Erythroblast (primary cell): ENCODE data around the gene UBXN7.
"Not testable (repeated sequence)": the region's sequence is repeated elsewhere in the genome, so short reads cannot be mapped to it uniquely, and the experiment has no call there.

Experiments
- DNase-seq, 2 experiments: peaks; one replicate each; lab custom pipeline; 2025; lab: John Stamatoyannopoulos, UW
- GATA1 ChIP-seq: IDR thresholded peaks from 2 replicates; pipeline ENCODE4 v1.6.1; 2011; ENCODE audit warnings: low read depth, mild to moderate bottlenecking, control low read depth, low read length, moderate library complexity
- POLR2A ChIP-seq: IDR thresholded peaks from 2 replicates; pipeline ENCODE4 v1.6.1; 2011; ENCODE audit warnings: mild to moderate bottlenecking, low read length

The UBXN7 gene

DNA sequence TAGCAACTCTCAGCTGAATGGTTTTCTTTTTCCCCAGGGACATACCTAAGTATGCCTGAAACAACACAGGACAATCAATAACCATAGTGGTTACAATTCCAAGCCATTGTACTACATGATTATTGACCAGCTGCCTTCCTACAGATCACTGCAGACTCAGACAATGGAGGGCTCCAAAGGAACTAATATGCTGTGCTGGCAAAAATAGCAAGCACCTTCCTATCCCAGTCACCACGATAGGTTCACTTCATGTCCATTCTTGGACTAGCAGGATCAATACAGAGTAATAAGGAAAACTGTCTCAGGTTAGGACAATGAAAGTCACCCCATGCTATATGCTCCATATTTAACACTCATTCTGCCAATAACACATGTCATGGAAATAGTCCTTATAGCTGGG lies 76.6 kb downstream of the UBXN7 start:
- no peak for DNase-seq
- TF ChIP-seq GATA1: no peak
- TF ChIP-seq POLR2A: no peak

DNA sequence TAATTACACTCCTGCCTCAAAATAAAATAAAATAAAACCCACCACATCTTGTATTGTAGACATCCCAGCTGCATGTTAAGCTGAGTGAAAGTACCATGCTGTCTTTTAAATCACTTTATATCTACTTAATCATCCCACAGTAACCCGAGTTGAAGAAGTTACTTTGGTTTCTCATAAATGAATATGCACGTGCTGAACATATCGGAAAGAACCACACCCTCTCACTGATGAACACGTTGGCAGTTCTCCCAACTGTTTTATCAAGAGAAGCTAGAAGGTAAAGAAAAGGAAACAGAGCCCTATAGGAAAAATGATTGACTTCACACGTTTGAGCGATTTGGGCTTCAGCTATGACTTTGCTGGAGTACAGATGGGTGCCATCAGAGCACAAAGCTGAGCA lies 78.1 kb downstream of the UBXN7 start:
- TF ChIP-seq POLR2A (no peak), GATA1 (no peak)
- peak; percentile 49 to 55 for DNase-seq

DNA sequence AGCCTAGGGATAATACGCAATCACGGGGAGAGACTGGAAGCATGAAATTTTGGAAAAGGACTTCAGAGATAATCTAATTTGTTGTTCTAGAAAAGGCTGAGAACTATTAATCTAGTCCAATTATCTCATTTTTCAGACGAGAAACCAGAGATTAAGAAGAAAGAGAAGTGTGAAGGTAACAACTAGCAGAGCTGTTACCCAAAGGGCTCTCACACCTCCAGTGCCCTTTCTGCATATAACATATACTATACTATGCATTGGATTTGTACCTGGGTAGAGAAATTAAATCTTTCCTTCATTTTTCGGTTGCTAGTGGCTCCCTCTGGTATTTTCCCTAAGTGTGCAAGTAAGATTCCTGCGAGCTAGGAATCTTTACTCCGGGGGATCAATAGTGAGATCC lies 80.7 kb downstream of the UBXN7 start:
- TF ChIP-seq GATA1 (no peak), POLR2A (no peak)
- DNase-seq: no peak

DNA sequence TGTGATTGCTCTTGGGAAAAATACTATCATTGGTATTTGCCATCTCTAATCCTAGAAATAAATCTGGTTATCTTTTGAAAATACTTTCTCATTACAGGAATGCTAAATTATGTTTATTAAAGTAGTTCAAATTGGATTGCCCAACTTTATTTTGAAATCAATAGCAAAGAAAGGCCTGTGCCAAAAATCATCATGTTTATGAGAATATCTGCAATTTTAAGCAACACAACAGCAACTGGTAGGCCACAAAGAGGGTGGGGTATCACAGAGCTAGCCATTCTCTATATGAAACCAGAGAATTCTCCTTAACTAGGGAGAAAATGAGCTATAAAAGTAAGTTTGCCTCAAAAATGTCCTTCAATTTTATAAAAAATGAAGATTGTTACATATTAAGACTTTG lies 82.2 kb downstream of the UBXN7 start:
- DNase-seq: no peak
- no peak for TF ChIP-seq GATA1
- no peak for TF ChIP-seq POLR2A

DNA sequence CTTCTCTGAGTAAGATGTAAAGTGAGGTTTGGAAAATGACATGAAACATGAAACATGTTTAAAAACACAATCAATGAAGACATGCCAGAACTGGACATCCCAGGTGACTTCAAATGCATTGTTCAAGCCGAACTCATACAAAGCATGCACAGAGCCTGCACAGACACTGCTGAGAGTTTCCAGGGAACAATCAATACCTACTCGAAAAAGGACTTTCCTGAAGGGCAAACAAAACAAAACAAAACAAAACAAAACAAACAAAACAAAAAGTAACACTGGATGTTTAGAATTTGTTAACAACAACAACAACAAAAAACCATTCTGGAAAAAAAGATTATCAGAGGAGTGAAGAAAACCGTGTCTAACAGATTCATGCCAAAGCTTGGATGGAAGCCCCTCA lies 83.5 kb downstream of the UBXN7 start:
- TF ChIP-seq POLR2A: no peak
- TF ChIP-seq GATA1: no peak
- no peak for DNase-seq

DNA sequence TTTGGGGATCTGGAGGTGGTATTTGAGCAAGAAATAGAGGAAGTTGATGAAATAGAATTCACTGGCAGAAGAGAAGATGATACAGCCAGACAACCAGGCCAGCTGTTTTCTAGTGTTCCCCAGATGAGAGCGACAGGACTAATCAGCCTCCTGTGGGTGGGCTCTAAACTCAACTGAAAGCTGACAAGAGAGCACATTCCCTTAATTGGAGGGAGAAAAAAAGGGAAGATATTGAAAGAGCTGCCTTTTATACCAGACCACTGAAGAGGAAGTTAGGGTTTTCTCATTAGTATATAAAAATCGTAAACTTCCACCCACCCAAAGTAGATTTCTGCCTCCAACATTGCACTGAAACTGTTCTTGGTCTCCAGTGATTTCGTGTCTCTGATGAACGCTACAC lies 87.6 kb downstream of the UBXN7 start:
- TF ChIP-seq POLR2A: no peak
- TF ChIP-seq GATA1: no peak
- no peak for DNase-seq

DNA sequence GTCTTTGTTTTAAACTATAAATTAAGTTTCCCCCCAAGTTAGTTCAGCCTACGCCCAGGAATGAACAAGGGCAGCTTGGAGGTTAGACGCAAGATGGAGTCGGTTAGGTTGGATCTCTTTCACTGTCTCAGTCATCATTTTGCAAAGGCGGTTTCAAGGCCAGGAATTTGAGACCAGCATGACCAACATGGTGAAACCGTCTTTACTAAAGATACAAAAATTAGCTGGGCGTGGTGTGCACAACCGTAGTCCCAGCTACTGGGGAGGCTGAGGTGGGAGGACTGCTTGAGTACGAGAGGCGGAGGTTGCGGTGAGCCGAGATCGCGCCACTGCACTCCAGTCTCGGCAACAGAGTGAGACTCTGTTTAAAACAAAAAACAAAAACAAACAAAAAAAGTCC lies 88.3 kb downstream of the UBXN7 start:
- not testable (repeated sequence) for DNase-seq

DNA sequence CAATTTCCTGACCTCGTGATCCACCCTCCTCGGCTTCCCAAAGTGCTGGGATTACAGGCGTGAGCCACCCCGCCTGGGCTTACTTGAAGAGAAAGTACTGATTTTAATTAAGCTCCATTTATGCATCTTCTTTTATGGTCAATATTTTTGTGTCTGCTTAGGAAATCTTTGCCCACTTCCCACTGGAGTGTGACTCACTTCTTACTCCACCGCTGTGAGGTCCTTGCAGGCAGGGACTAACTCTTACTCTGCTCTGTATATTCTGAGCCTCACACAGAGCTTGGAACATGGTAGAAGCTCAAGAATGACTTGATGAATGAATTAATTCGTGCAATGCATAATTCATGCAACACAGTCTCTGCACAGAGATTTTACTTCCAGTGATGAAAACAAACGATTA lies 91.1 kb downstream of the UBXN7 start:
- no peak for TF ChIP-seq GATA1
- no peak for TF ChIP-seq POLR2A
- DNase-seq: no peak

DNA sequence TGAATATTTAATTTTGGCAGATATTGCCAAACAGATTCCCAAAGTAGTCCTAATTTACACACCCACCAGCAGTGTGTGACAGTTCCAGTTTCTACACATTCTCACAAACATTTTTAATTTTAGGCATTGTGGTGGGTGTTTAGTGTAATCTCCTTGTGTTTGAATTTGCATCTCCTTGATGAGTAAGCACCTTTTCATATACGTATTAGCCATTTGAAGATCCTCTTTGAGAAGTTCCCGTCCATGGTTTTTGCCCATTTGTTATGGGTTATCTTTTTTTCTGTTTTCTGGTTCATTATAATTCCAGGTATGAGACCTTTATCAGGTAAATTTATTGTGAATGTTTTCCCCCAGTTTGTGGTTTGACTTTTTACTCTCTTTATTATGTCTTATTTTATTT lies 91.8 kb downstream of the UBXN7 start:
- TF ChIP-seq POLR2A (no peak), GATA1 (no peak)
- DNase-seq: no peak

DNA sequence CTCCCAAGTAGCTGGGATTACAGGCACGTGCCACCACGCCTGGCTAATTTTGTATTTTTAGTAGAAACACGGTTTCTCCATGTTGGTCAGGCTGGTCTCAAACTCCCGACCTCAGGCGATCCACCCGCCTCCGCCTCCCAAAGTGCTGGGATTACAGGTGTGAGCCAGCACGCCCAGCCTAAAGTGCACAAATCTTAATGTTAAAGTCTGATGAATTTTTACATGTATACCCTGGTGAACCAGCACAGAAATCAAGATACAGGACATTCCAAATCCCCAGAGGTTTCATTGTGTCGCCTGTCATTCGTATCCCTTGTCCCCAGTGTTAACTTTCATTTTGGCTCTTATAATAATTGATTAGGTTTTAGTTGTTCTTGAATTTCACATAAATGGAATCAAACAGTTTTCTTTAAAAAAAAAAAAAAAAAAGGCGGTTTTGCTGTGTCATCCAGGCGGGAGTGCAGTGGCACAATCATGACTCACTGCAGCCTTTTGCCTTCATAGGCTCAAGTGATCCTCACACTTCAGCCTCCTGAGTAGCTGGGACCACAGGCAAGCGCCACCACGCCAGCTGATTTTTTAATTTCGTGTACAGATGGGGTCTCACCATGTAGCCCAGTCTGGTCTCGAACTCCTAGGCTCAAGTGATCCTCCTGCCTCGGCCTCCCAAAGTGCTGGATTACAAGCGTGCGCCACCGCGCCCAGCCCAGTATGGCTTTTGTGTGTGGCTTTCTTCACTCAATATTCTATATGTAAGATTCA lies 92.6 kb downstream of the UBXN7 start:
- TF ChIP-seq GATA1: no peak
- no peak for TF ChIP-seq POLR2A
- peak; percentile 49 to 73 for DNase-seq

DNA sequence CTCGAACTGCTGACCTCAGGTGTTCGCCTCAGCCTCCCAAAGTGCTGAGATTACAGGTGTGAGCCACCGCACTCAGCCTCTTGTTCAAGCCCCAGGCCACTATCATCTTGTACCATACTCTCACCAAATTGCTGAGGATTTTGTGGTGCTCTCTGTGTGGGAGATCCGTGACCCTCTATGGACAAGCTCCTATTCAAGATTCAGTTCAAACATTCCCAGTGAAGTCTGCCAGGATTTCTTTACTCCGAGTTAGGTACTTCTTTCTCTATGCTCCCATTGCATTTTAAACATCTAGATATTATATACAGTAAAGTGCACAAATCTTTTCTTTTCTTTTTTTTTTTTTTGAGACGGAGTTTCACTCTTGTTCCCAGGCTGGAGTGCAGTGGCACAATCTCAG lies 93.2 kb downstream of the UBXN7 start:
- TF ChIP-seq POLR2A (no peak), GATA1 (no peak)
- DNase-seq: no peak

DNA sequence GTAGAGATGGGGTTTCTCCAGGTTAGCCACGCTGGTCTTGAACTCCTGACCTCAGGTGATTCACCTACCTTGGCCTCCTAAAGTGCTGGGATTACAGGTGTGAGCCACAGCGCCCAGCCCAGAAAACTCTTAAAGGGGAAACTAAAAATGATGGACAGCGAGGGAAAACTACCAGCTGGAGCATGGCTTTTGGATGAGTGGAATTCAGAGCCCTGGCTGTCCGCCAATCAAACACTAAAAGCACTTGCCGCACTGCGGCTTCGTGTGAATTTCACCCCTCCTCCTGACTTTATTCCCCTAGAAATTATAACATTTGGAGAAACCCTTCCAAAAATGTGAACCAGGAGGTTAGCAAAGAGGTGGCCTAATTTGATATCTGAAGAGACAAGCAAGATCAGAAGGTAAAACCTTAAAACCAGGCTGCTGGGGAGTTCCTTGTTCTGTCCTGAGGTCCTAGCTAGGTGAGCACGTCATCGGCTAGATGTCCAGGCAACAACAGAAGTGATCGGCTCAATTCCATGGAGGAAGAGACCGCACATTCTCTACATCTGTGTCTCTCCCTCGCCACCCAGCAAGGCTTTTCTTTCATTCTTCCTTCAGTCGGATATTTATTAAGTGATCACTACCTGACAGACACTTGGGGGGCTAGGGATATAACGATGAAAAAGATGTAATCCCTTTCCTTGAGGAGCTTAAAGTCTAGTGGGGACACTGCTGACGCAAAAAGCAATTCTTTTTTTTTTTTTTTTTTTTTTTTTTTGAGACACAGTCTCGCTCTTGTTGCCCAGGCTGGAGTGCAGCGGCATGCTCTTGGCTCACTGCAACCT lies 95.7 kb downstream of the UBXN7 start:
- no peak for DNase-seq
- TF ChIP-seq POLR2A (no peak), GATA1 (no peak)

DNA sequence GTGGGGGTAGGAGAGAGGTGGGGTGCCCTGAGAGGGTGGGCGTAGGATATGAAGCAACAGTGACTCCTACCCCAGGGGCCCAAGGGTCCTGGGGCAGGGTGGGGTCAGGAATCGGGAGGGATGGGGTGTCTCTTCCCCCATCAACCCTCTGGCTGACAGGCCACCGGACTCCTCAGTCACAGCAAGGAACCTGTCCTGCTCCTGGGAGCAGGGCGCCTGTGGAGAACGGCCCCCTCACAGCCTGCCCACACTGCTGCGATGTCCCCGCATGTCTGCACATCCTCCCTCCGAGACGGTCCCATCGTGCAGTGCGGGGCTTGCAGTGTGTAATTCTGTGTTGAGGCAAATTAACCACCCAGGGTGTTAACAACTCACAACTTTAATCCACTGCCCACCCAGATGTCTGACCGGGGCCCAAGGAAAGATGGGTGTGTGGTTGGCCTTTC lies 96.7 kb downstream of the UBXN7 start:
- no peak for DNase-seq
- TF ChIP-seq POLR2A (no peak), GATA1 (no peak)

DNA sequence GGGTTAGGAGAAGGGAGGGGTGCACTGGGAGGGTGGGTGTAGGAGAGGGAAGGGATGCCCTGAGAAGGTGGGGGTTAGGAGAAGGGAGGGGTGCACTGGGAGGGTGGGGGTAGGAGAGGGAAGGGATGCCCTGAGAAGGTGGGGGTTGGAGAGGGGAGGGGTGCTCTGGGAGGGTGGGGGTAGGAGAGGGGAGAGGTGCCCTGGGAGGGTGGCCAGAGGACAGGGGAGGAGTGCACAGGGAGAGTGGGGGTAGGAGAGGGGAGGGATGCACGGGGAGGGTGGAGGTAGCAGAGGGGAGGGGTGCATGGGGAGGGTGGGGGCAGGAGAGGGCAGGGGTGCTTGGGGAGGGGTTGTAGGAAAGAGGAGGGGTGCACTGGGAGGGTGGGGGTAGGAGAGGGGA lies 97.2 kb downstream of the UBXN7 start:
- TF ChIP-seq GATA1: no peak
- no peak for TF ChIP-seq POLR2A
- DNase-seq: no peak
